Measurements from ENCODE around the gene NDUFS6.

NDUFS6 gene

DNA sequence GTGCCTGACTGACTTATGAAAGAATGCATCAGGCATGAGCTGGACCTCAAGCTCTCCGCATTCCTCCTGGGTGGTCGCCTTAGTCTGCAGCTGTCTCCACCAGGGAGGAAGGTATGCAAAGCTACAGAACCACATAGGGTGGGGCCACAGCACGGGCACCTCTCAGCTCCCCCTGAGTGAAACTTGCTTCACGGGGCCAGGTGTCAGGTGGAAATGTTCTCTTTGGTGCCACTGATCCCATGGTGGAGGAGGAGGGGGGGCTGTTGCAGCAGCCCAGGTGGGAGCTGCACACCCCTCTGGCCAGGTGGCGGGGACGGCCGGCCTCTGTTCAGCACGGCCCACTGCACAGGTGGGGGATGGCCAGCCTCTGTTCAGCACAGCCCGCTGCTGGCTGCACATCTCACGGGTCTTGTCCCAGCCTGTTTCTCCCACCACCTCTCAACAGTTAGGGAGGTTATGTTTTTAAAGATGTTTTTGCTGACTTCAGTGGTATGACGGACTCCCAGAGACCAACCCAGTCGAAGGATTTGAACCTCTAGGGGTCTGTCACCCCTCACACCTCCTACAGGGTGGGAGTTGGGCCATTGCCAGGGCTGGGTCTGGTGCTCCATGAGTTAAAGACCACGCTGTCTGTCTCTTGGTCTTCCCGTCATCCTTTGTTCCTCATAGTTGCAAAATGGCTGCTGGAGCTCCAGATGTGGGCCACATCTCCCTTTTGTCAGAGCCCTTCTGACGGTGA is 35.9 kb upstream of the NDUFS6 start:
- in situ Hi-C loops (cut with MboI; ENCODE audit: low sequenced_read_pairs) = no loop called here

DNA sequence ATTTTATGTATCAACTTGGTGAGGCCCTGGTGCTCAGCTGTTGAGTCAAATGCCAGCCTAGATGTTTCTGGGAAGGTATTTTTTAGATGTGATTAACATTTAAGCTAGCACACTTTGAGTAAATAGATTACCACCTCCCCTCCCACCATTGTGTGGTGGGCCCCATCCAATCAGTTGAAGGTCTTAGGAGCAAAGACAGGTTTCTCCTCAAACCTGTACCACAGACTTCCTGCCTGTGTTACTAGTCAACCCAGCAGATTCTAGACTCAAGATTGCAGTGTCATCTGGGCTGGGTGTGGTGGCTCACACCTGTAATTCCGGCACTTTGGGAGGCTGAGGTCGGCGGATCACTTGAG is 35.3 kb upstream of the NDUFS6 start:
- in situ Hi-C loops (cut with MboI; ENCODE audit: low sequenced_read_pairs) = no loop called here

DNA sequence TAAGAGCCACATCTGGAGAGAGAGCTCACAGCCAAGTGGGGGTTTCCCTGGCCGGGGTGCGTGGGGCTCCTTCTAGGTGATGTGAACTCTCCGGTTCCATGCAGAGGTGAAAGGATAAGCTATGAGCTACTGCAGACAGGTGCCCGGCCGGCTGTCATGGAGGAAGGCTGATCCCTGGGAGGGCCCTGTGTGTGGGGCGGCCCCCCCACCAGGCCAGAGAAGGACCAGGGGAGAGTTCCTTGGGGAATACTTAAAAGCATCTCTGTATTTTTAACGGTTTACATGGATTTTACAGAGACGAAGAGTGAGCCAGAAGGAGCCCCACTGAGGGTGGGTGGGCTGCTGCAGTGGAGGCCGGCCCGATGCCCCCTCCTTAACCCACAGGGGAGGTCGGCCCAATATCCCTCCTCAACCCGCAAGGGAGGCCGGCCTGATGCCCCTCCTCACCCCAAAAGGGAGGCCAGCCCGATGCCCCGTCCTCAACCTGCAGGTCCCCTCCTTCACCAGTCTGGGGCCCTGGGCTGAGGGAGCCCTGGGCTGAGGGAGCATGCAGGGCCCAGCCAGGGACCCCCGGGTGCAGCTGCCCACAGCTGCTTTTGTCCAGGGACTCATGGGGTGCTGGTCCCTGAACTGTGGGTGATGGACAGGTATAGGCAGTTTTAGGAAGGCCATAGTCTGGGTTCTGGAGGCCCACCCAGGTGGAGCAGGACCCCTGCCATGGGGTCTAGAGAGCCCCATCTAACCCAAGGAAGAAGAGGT is 33.5 kb upstream of the NDUFS6 start:
- in situ Hi-C loops (cut with MboI; ENCODE audit: low sequenced_read_pairs) = no loop called here

DNA sequence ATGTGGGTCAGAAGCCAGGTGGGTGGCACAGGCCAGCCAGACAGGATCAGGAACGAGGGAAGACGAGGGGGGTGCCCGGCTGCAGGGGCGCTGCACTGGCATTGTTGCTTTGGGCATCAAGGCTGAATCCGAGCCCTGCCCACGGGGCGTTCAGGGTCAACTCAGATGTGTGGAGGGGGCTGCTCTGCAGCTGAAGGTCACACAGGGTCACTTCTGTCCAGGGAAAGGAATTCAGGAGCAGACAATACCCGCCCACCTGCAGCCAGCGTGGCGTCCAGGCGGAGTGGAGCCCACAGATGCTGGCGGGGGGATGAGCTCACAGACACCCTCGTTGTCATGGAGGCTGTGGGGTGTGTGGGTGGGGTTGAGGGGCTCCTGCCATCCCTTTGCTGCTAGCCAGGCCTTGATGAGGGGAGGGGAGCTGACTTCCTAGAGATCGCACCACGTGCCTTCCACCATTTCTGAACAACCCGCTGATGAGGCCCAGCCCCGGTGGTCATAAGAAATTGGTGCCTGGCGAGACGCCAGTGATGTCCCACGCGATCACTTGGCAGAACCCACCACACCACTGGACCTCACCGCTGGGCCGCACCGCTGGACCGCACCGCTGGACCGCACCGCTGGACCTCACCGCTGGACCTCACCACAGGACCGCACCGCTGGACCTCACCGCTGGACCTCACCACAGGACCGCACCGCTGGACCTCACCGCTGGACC is 32.8 kb upstream of the NDUFS6 start:
- in situ Hi-C loops (cut with MboI; ENCODE audit: low sequenced_read_pairs) = no loop called here

DNA sequence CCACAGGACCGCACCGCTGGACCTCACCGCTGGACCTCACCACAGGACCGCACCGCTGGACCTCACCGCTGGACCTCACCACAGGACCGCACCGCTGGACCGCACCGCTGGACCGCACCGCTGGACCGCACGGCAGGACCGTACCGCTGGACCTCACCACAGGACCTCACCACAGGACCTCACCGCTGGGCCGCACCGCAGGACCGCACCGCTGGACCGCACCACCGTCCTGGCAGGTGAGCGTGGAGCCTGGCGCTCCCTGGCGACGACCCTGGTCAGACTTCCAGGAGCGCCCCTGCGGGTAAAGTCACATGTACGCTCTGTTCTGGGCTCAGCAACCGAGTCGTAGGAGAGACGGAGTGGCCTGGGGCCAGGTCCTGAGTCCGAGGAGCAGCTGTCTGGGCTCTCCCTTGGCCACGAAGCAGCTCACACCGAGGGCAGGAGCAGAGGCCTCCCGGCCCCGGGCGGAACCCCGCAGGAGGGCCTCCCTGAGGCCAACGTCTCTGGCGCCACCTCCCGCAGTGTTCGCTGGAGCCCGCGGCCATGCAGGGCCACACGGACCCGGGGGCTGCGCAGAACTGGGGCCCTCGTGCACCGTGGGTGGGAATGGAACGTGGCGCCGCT is 32.1 kb upstream of the NDUFS6 start:
- in situ Hi-C loops (cut with MboI; ENCODE audit: low sequenced_read_pairs) = no loop called here

DNA sequence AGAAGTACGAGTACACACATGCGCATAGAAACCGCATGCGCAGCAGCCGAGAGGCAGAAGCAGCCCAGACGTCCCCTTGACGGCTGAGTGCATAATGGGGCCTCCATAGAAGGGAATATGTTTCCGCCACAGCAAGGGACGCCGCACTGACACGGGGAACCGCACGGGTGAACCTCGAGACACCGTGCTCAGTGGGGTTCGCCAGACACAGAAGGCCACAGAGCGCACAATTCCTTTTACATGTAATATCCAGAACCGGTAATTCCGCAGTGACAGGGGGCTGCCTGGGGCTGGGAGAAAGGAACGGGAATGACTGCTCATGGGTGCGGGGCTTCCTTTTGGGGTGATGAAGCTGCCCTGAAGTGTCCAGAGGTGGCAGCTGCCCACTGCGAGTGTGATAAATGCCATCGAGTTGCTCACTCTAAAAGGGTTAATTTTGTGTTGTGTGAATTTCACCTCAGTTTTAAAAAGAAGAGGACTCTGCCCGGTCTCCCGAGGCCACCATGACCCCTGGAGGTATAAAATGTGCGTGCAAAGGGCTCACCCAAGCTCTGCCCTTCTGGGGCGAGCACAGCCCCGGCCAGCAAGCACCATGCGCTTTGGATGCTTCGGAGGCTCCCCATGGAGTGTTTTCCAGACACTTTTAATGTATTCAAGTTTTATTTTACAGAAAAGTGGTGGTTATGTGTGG is 31.3 kb upstream of the NDUFS6 start:
- in situ Hi-C loops (cut with MboI; ENCODE audit: low sequenced_read_pairs) = no loop called here

DNA sequence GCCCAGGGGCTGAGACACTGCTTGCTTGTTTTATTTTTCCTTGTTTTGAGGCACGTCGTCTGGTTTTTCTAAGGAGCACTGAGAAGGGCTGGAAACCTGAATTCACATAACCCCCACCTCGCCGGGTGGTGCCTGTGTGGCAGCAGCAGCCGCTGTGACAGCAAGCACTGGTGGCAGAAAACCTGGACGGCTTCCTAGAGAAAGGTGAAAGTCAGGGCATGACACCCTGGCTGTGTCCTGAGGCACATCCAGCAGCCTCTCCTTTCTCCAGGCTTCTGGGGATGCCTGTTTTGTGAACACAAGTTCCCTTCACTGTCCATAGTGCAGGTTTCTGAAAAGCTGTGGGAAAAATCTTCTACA is 30.8 kb upstream of the NDUFS6 start:
- in situ Hi-C loops (cut with MboI; ENCODE audit: low sequenced_read_pairs) = no loop called here

DNA sequence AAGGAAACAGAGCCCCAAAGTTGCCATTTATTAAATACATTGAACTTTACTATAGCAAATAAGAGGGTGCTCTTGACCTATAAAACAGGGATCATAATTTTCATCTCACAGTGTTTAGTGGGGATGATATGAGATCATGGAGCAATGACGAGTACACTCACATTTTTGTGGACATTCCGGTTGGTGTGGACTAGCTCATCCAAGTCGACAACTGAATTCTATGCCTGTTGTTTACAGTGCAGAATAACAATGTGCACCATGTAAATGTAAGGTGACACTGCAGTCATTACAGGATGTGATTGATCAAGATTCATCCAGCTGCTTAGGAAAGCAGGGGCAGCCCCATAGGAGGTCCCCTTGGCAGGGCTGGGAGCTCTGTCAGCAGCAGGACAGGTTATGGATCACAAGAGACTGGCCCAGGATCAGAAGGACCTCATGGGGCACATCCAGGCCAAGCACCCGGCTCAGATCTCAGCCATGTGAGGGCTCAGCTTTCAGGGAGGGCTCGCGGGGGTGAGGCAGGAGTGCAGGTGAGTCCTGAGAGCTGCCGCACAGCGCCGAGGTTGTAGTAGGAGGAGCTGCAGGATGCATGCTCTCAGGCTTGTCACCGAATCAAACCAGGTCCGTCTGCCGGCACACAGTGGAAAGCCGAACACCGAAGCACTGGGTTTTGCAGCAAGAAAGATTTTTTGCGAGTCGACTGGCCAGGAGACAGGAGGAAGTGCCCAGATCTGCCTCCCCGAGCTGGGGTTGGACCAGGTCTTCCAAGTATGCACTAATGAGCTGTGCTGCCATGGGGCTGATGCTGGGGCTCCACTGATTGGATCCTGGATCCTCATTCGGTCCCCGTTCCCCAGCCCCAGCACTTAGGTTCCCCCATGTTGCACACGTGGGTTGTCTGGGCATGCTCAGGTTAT is 29.8 kb upstream of the NDUFS6 start:
- in situ Hi-C loops (cut with MboI; ENCODE audit: low sequenced_read_pairs) = no loop called here

DNA sequence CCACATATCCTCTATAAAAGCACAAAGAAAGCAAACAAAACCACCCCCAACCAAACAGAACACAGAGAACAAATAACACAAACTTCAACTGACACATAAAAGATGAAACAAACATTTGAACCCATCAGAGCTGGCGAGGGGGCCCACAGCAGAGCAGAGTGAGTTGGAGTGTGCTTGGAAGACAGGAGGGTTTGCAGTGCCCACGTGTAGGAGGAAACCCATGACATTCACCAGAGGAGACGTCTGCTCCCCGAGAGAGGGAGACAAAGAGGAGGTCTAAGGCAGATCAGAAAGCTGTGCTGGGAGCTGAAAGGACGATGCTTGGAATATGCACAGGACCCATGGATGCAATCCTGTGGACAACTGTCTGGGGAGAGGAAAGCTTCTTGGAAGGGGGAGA is 28.6 kb upstream of the NDUFS6 start:
- in situ Hi-C loops (cut with MboI; ENCODE audit: low sequenced_read_pairs) = no loop called here

DNA sequence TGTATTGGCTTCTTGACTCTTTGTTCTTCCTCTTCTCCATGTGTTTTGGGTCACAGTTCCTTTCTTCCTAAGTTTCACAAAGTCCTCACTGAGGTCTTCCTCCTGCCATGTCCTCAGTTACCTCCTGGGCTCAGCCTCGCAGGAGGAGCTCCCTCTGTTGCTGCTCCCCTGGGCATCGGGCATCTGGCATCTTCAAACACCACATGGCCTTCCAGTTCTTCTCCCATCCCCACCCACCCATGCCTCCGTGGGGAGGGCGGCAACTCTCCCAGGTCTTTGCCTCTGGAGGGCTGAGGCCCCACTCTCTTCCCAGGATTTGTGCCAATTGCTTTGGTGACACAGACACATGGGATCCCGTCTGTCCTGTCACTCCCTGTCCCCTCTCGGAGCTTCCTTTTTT is 24.4 kb upstream of the NDUFS6 start:
- in situ Hi-C loops (cut with MboI; ENCODE audit: low sequenced_read_pairs) = no loop called here

DNA sequence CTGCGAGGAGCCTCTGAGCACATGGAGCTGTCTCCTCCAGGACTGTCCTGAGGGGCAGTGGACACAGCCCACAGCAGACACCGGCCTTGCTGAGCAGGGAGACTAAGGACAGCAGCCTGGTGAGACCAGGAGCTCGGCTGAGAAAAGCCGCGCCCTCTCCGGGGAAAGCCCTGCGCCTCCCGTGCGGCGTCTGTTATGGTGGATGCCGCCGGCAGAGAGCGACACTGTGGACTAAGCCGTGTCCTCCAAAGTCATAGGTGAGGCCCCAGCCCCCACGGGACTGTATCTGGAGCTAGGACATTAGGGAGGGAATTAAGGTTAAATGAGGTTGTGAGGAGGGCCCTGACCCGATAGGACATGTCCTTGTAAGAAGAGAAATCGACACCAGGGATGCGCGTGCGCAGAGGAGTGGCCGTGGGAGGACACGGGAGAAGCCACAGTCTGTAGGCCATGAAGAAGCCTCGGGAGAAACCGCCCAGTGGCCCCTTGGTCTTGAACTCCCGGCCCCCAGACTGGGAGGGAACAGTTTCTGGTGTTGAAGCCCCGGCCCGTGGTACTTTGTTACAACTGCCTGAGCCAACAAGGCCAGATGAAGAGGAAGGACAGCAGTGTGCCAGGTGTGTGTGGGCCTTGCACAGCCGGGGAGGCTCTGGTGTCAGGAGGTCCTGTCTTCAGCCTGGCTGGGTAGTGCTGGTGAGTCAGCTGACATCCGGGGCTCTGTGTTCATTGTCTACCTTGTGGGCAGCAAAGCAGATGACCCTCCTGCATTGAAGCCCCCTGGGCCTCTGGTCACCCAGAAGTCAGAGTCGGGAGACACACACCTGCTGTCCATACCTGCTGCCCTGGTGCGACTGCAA is 23.7 kb upstream of the NDUFS6 start:
- in situ Hi-C loops (cut with MboI; ENCODE audit: low sequenced_read_pairs) = no loop called here

DNA sequence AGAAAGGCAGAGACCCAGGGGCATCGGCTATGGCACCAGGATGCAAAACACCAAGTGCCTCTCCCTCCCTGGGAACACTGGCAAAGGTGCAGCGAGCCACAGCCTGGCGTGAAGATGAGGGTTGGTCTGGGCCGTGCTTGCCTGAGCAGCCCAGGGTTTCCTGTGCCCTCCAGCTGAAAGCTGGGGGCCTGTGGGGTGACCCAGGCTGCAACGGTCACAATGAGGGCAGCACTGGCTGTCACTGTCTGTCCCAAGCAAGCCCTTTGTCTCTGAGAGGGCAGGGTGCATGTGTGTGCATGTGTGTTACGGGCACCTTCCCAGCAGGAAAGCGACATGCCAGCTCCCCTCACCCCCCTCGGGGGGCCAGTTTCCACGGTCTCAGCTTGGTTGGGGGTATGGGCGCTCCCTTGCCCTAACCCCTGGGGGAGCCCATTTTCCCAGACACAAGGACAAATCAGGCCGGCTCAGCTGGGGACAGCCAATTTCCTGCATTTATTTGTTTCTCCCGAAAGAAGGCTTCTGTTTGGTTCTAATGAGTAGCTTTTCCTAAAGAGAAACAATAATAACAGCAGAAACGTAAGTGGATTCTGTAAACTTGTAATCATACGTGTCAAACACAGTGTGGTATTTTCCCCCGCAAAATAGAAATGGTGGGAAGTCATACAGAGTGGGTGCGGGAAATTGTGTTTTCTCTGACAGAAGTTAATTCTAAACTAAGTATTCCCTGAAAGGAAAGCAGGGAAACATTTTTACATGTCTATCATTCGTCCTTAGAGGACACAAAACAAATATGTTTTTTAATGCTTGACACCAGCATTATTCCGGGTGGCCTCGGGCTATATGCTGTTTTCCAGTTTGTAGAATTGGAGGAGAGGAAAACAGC is 22.8 kb upstream of the NDUFS6 start:
- in situ Hi-C loops (cut with MboI; ENCODE audit: low sequenced_read_pairs) = no loop called here

DNA sequence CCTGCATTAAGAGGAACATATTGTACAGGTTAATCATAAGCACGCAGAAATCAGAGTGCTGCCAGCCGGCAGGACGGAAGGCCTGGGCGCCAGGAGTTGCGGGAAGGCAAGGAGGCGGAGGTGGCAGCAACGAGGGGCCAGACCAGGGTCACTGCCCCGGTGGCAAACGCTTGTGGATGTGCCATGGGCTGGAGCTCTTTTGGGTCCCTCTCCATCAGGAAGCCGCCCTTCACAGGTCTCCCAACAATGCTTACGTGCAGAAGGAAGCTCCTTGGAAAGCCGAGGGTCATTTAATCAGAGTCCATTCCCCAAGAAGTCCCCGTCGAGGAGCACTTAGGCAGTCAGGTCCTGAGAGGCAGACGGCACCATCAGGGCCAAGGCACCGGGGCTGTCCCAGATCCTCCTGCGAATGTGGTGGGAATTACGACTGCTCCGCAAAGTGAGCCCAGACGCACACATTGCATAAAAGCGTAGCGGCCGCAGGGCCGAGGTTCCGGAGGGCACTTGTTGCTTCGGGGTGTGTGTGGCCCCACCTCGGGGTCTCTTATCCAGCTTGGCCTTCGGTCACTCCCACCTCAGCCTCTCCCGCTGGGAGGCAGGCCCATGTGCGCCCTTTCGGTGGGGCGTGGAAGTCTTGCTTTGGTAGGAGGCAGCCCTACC is 22.1 kb upstream of the NDUFS6 start:
- in situ Hi-C loops (cut with MboI; ENCODE audit: low sequenced_read_pairs) = no loop called here

DNA sequence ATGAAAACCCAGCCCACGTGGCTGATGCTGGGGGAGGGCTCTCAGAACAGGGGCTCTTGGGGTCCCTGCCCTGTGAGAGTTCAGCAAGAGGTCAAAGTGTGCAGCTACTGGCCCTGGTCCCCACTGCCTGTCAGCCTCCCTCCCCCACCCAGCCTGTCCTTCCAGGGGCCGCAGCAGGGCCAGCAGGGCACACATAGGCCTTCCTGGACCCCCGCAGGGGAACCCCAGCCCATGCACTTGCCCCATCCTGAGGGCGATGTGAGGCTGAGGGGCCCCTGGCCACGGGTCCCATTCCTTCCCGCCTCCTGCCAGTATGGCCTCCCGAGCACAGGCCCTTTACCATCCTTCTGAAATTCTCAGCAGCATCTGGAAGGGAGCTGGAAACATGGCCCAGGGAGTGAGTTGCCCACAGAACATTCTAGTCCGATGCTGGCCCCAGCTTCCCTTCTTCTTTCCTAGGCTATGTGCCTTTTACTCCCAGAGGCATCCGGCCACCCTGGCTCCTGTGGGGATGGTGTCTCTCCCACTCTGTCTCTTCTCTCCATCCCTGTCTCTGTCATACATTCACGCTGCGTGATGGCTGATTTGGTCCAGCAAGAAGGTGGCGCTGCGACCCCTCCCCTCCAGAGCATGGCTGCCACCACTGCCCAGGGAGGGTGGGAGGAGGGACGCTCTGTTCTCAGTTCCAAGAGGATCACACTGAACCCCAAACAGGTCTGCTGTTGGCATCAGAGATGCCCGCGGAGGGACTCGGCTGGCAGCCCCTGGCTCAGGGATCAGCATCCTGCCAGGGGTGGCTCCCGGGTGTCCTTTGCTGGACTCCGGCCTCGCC is 21.2 kb upstream of the NDUFS6 start:
- in situ Hi-C loops (cut with MboI; ENCODE audit: low sequenced_read_pairs) = no loop called here

DNA sequence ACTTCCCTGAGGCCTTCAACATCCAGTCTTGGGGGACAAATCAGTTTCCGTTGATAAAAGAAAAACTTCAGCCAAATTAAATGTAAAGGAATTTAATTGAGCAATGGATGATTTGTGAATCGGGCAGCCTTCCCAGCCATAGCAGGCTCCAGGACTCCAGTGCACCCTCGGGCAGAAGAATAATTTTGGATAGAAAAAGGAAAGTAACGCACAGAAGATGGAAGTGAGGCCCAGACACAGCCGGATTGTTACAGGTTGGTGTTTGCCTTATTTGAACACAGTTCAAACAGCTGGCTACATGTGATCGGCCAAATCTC is 20.6 kb upstream of the NDUFS6 start:
- in situ Hi-C loops (cut with MboI; ENCODE audit: low sequenced_read_pairs) = no loop called here

DNA sequence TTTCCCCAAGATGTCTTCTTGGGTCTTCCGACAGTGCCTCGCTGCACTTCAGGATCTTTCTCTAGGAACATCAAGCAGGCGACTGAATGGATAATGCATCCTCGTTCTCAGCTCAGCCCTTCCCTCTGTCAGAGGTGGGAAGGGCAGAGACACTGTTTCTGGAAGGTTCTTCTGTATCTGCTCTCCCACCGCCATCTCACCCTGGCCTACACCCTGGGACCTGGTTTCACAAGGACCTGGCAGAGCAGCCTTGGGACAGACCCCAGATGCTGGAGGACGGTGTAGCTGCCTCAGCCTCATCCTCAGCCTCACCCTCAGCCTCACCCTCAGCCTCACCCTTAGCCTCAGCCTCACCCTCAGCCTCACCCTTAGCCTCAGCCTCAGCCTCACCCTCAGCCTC is 20.1 kb upstream of the NDUFS6 start:
- in situ Hi-C loops (cut with MboI; ENCODE audit: low sequenced_read_pairs) = no loop called here

All from hTERT RPE-1 (cell line).